ENCODE data around the gene CFAP126. TPM values are rescaled to one million over a fixed set of nuclear protein-coding genes. Genes with fewer than 3 reads are reported as not detected.

The CFAP126 gene
- total RNA-seq, 2 donors from 2014 or later: 0.76 TPM; not detected in 1

Other genes starting within 250 kb of the CFAP126 start
- gene PFDN2, start 249.8 kb downstream of the CFAP126 start, total RNA-seq: 100 to 1,000 TPM; 117 to 122 TPM
- gene NIT1, start 249.8 kb downstream of the CFAP126 start, total RNA-seq: 10 to 100 TPM; 82.0 to 87.2 TPM
- 10 to 100 TPM; 49.8 to 51.3 TPM for gene DEDD, start 235.2 kb downstream of the CFAP126 start, total RNA-seq
- 10 to 100 TPM; 91.4 to 97.9 TPM for gene UFC1, start 213.9 kb downstream of the CFAP126 start, total RNA-seq
- gene USP21, start 208.4 kb downstream of the CFAP126 start, total RNA-seq: 10 to 100 TPM; 36.0 to 46.4 TPM
- 10 to 100 TPM; 35.3 to 45.9 TPM for gene PPOX, start 201.4 kb downstream of the CFAP126 start, total RNA-seq
- 10 to 100 TPM; 55.9 to 56.5 TPM for gene B4GALT3, start 190.4 kb downstream of the CFAP126 start, total RNA-seq
- 1 to 10 TPM; 4.0 to 7.7 TPM for gene ADAMTS4, start 168.8 kb downstream of the CFAP126 start, total RNA-seq
- gene NDUFS2, start 165.5 kb downstream of the CFAP126 start, total RNA-seq: 100 to 1,000 TPM; 108 to 114 TPM
- gene FCER1G, start 152.6 kb downstream of the CFAP126 start, total RNA-seq: 1 to 10 TPM; 1.8 to 3.7 TPM
- gene APOA2, start 144.2 kb downstream of the CFAP126 start, total RNA-seq: not detected
- 10 to 100 TPM; 10.3 to 14.6 TPM for gene TOMM40L, start 141.8 kb downstream of the CFAP126 start, total RNA-seq
- gene NR1I3, start 129.7 kb downstream of the CFAP126 start, total RNA-seq: not detected
- 1 to 10 TPM in 1 of 2 donors, under 1 TPM in 1; 0.55 to 1.2 TPM for gene PCP4L1, start 109.1 kb downstream of the CFAP126 start, total RNA-seq
- 1 to 10 TPM; 5.5 to 8.5 TPM for gene MPZ, start 57.9 kb downstream of the CFAP126 start, total RNA-seq
- gene SDHC, start 53.5 kb downstream of the CFAP126 start, total RNA-seq: 100 to 1,000 TPM; 140 to 141 TPM
- under 1 TPM; 0.43 to 0.88 TPM for gene FCGR2A, start 137.6 kb upstream of the CFAP126 start, total RNA-seq
- under 1 TPM; 0.24 to 0.53 TPM for gene HSPA6, start 156.7 kb upstream of the CFAP126 start, total RNA-seq
- gene FCGR3A, start 181.9 kb upstream of the CFAP126 start, total RNA-seq: 1 to 10 TPM in 1 of 2 donors, under 1 TPM in 1; 0.38 to 1.5 TPM

Data from activated T-cell treated with anti-CD3 and anti-CD28 coated beads, Interleukin-2, amount 50 U/mL, for 72 hours (primary cell).